ENCODE measurements around the gene FERMT2.
"Not testable (repeated sequence)": the region's sequence is repeated elsewhere in the genome, so short reads cannot be mapped to it uniquely, and the experiment has no call there.

The FERMT2 gene

DNA sequence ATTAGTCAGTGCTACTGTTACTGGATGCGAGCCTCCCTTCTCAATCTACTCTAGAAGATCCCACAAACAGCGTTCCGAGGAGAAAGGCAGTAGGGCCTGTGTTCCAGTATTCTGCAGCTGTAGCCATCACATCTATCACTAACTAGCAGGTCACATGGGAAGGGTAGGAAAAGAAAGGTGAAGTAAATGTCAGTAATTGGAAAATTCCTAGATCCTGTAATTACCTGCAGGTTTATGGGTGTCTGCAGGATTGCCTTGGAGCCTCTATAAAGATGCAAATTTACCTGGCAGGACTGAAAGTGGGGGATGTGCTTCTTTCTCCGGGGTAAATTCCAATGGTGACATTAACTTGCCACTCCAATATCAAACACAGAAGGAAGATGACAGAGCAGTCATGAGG lies 77.8 kb downstream of the FERMT2 start:
- Histone ChIP-seq H3K4me3 (IDR thresholded peaks at IDR 0.05; ENCODE audit: insufficient read depth, low read depth, low read length) (no peak overlapping the region), H3K27ac (no peak overlapping the region), H3K9ac (no peak overlapping the region), H3K27me3 (ENCODE audit: insufficient read depth, low read depth) (no peaks in the 10 kb centered on the region), H3K4me1 (ENCODE audit: low read depth, poor library complexity, severe bottlenecking) (no peaks in the 10 kb centered on the region), H3K79me2 (ENCODE audit: insufficient read depth, low read depth) (no peaks in the 10 kb centered on the region), H3K36me3 (ENCODE audit: insufficient read depth) (no peaks in the 10 kb centered on the region), H4K20me1 (ENCODE audit: insufficient read depth) (no peaks in the 10 kb centered on the region), H3K4me2 (no peak overlapping the region), H2AFZ (ENCODE audit: low read depth) (no peak overlapping the region)
- no peak for TF ChIP-seq CTCF (conservative IDR thresholded peaks at IDR 0.05; ENCODE audit: low read depth, low read length)

- Histone ChIP-seq H4K20me1 (ENCODE audit: insufficient read depth) (no peaks in the 10 kb centered on the region), H3K4me1 (ENCODE audit: low read depth, poor library complexity, severe bottlenecking) (no peaks in the 10 kb centered on the region), H3K4me2 (no peak overlapping the region), H3K9ac (no peak overlapping the region), H3K36me3 (ENCODE audit: insufficient read depth) (no peaks in the 10 kb centered on the region), H3K4me3 (IDR thresholded peaks at IDR 0.05; ENCODE audit: insufficient read depth, low read depth, low read length) (no peak overlapping the region), H2AFZ (ENCODE audit: low read depth) (no peak overlapping the region), H3K79me2 (ENCODE audit: insufficient read depth, low read depth) (no peaks in the 10 kb centered on the region), H3K27me3 (ENCODE audit: insufficient read depth, low read depth) (no peaks in the 10 kb centered on the region), H3K27ac (no peak overlapping the region)
- no peak for TF ChIP-seq CTCF (conservative IDR thresholded peaks at IDR 0.05; ENCODE audit: low read depth, low read length)
These were observed 79.2 kb downstream of the FERMT2 start for GRCh38 chr14:52871606-52872005.

DNA sequence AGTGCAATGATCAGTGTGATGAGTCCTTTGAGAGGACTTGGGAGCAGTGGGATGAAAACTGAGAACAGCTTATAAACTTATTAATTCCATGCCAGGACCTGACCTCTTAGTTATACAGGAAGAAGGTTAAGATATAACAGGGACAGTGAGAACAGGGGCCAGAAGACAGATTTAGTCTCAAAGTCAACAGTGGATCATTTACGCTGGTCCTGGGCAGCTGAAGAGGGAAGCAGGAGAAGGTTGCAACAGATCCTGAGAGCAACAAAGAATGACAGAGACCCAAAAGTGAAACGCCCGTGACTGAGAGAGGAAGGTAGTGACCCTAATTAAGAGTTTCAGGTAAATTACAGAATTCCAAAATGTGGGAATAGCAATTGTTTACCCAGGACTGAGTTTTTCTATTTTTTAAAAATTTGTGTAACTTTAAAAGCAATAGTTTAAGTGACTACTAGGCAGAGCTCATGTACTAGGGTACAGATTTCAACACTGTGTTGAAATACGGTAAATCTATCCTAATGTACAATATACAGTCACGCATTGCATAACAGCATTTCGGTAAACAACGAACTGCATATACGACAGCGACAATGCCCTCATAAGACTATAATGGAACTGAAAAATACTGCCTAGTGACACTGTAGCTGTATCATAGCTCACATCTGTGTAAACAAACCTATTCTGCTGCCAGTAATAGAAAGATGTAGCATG lies 81.8 kb downstream of the FERMT2 start:
- no peaks in the 10 kb centered on the region for H3K27me3 ChIP-seq (ENCODE audit: insufficient read depth, low read depth)
- no peak overlapping the region for H2AFZ ChIP-seq (ENCODE audit: low read depth)
- H3K9ac ChIP-seq = no peak overlapping the region
- no peaks in the 10 kb centered on the region for H3K79me2 ChIP-seq (ENCODE audit: insufficient read depth, low read depth)
- H3K4me3 ChIP-seq (IDR thresholded peaks at IDR 0.05; ENCODE audit: insufficient read depth, low read depth, low read length) = no peak overlapping the region
- no peaks in the 10 kb centered on the region for H3K36me3 ChIP-seq (ENCODE audit: insufficient read depth)
- H3K4me2 ChIP-seq = no peak overlapping the region
- H3K27ac ChIP-seq = no peak overlapping the region
- no peaks in the 10 kb centered on the region for H3K4me1 ChIP-seq (ENCODE audit: low read depth, poor library complexity, severe bottlenecking)
- no peak for TF ChIP-seq CTCF (conservative IDR thresholded peaks at IDR 0.05; ENCODE audit: low read depth, low read length)
- no peaks in the 10 kb centered on the region for H4K20me1 ChIP-seq (ENCODE audit: insufficient read depth)

DNA sequence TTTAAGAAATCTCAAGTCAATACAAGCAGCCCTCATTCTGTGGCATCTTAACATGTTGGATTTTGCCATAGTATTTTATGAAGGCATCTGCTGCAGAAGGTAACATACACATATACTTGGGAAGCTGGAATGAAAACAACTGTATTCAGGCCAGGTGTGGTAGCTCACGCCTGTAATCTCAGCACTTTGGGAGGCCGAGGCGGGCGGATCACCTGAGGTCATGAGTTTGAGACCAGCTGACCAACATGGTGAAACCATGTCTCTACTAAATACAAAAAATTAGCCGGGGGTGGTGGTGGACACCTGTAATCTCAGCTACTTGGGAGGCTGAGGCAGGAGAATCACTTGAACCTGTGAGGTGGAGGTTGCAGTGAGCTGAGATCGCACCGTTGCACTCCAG lies 86.0 kb downstream of the FERMT2 start:
- H4K20me1 ChIP-seq (ENCODE audit: insufficient read depth); H3K4me2 ChIP-seq; H3K4me3 ChIP-seq (IDR thresholded peaks at IDR 0.05; ENCODE audit: insufficient read depth, low read depth, low read length); H3K27ac ChIP-seq; H3K36me3 ChIP-seq (ENCODE audit: insufficient read depth); H2AFZ ChIP-seq (ENCODE audit: low read depth); H3K27me3 ChIP-seq (ENCODE audit: insufficient read depth, low read depth); H3K79me2 ChIP-seq (ENCODE audit: insufficient read depth, low read depth); H3K9ac ChIP-seq; H3K4me1 ChIP-seq (ENCODE audit: low read depth, poor library complexity, severe bottlenecking): not testable (repeated sequence)

GRCh38 chr14:52863334-52863700 lies 87.5 kb downstream of the FERMT2 start:
- no peaks in the 10 kb centered on the region for H3K36me3 ChIP-seq (ENCODE audit: insufficient read depth)
- H3K9ac ChIP-seq = no peak overlapping the region
- TF ChIP-seq CTCF (conservative IDR thresholded peaks at IDR 0.05; ENCODE audit: low read depth, low read length) = no peak
- H3K27me3 ChIP-seq (ENCODE audit: insufficient read depth, low read depth) = no peaks in the 10 kb centered on the region
- no peaks in the 10 kb centered on the region for H4K20me1 ChIP-seq (ENCODE audit: insufficient read depth)
- H3K4me1 ChIP-seq (ENCODE audit: low read depth, poor library complexity, severe bottlenecking) = no peaks in the 10 kb centered on the region
- no peak overlapping the region for H3K4me3 ChIP-seq (IDR thresholded peaks at IDR 0.05; ENCODE audit: insufficient read depth, low read depth, low read length)
- no peak overlapping the region for H3K4me2 ChIP-seq
- no peak overlapping the region for H3K27ac ChIP-seq
- no peak overlapping the region for H2AFZ ChIP-seq (ENCODE audit: low read depth)
- no peaks in the 10 kb centered on the region for H3K79me2 ChIP-seq (ENCODE audit: insufficient read depth, low read depth)

Measured in KMS-11 (cell line).